Mucosa of gallbladder (tissue), 1 donor: ENCODE results near the gene PLAC8L1. TPM values are rescaled to one million over a fixed set of nuclear protein-coding genes. Genes with fewer than 3 reads are reported as not detected.
A peak's percentile ranks its signal among the peaks of the same experiment; 100 is the strongest.
"Not testable (repeated sequence)": the region's sequence is repeated elsewhere in the genome, so short reads cannot be mapped to it uniquely, and the experiment has no call there.

Experiments used
- DNase-seq: peaks from one replicate; pipeline ENCODE4 v3.0.0-alpha.2; 2020; ENCODE audit warnings: low spot score
- total RNA-seq: library from RNA; stranded (reverse); gene quantifications from one replicate; pipeline ENCODE4 v1.2.1, GENCODE V29; 2021
- donor health status: DM: no; HTN: no; CAD: no.

The PLAC8L1 gene
- total RNA-seq: not detected

DNA sequence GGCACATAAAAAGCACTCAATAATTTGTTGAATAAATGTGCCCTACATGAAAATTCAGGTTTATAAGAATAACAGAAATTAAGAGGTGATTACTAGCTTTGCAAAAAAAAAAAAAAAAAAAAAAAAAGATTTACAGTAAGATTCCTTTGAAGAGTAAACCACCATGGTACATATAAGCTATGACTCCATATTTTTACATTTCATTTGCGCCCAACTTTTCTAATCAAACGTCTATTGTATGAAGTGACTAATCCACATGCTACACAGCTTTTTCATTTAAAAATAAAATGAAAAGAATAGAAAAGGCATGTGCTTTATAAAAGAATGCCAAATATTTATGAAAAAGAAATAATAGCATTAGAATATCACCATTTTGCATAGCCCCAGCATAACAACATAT, at the start of gene PLAC8L1:
PLAC8L1 (minus strand) TSS at position 101 of the 400 bp plus-strand sequence. CDS start 1,266 bp downstream, outside the sequence.
- no peak for DNase-seq

DNA sequence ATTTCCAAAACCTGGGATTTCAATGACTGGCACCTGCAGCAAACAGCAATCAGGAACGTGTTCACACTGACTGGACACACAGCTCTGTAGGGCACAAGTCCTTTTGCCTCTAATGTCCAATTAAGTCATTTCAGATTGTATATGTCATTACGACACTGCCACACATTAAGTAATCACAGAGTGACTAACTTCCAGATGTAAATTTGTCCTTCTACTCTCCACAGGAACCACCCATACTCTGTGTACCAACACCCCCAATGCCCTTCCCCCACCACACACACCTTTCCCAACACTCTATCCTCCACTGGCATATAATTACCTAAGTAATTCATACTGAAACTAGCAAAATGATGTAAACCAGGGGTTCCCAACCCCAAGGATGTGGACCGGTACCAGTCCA, 46.6 kb upstream of the PLAC8L1 start:
- DNase-seq: no peak

- DNase-seq: peak; percentile 40
These were observed 32.6 kb upstream of the PLAC8L1 start for GRCh38 chr5:146137967-146138403.

GRCh38 chr5:146130440-146131045, 25.2 kb upstream of the PLAC8L1 start:
- no peak for DNase-seq

- no peak for DNase-seq
These were observed 20.7 kb upstream of the PLAC8L1 start for GRCh38 chr5:146126068-146126467.

- no peak for DNase-seq
These were observed 19.2 kb upstream of the PLAC8L1 start for GRCh38 chr5:146124580-146124979.

DNA sequence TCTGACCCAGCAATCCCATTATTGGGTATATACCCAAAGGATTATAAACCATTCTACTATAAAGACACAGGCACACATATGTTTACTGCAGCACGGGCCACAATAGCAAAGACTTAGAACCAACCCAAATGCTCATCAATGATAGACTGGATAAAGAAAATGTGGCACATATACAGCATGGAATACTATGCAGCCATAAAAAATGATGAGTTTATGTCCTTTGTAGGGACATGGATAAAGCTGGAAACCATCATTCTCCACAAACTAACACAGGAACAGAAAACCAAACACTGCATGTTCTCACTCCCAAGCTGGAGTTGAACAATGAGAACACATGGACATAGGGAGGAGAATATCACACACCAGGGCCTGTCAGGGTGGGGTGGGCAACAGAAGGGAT, 16.1 kb upstream of the PLAC8L1 start:
- not testable (repeated sequence) for DNase-seq

GRCh38 chr5:146118322-146118721, 12.9 kb upstream of the PLAC8L1 start:
- DNase-seq: no peak

DNA sequence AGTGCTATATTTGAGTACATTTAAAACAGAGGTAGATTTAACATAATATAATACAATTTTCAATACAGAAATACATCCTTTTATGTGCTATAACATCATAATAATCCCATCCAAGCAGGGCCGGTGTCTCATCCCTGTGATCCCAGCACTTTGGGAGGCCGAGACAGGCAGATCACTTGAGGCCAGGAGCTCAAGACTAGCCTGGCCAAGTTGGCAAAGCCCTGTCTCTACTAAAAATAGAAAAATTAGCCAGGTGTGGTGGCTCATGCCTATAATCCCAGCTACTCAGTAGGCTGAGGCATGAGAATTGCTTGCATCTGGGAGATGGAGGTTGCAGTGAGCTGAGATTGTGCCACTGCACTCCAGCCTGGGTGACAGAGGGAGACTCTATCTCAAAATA, 11.8 kb upstream of the PLAC8L1 start:
- not testable (repeated sequence) for DNase-seq

DNA sequence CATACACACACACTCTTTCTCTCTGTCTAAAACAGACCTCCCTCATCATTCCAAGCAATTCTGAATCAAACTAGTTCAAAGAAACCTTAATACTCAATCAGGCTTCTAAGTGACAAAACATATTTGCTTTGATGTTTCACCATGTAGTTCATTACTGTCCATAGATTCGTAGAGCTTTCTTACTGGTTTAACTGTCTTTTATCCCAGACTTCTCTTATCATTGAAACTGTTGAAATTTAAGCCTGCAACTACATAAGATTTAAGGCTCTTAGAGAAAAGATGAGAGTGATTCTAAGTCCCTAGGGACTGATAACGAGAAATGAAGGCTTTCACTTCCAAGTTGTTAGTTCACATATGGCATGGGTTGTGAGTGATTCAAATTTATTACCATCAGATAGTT, 11.0 kb upstream of the PLAC8L1 start:
- DNase-seq: no peak

GRCh38 chr5:146112476-146112875, 7.1 kb upstream of the PLAC8L1 start:
- DNase-seq: no peak

DNA sequence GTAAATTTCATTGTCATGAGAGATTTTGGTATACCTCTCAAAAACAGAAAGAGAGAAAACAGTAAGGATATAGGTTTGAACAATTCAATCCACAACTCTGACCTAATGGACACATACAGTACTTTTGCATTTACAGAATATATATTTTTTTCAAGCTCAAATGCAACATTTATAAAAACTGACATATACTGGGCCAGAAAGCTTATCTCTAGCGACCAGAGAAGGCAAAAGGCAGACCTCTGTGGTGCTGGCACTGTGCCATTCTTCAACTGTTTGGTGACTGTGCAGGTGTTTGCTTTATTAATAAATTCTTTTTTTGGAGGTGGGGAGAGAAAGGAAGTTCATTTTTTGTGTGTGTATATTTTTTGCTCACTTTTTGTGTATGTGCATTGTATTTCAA, 6.0 kb upstream of the PLAC8L1 start:
- no peak for DNase-seq

GRCh38 chr5:146109379-146109778, 4.0 kb upstream of the PLAC8L1 start:
- no peak for DNase-seq

- DNase-seq: not testable (repeated sequence)
These were observed 3.5 kb upstream of the PLAC8L1 start for GRCh38 chr5:146108870-146109269.

DNA sequence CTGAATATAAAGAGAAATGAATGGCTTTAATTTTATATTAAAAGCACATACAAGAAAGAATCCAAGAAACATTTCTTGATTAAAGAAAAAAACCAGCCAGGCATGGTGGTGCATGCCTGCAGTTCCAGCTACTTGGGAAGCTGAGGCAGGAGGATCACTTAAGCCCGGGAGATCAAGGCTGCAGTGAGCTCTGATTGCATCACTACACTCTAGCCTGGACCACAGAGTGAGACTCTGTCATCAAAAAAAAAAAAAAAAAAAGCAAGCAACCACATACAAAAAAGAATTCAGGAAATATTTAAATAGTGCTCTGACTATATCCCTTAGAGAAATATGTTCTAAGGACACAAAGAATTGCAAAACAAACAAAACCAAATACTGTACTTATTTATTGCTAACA, 2.5 kb upstream of the PLAC8L1 start:
- DNase-seq: no peak

DNA sequence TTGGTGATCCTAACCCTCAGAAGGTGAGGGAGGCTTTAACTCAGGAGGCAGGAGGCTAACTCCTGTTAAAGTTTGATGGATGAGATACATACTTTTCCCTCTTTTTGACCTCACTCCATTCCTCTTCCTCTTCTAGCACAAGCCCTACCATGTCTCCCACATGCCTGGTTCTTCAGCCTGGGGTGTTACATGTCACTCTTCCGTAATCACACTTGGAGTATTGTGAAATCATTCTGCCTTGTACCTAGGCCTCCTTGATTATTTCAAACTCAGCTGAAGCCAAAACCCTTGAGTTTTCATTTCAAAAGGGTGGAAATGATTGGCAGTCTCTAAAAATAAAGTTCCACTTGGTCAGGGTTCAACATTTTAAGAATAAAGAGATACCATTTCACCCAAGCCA, 1.8 kb downstream of the PLAC8L1 start:
- no peak for DNase-seq

GRCh38 chr5:146101646-146102045, 3.7 kb downstream of the PLAC8L1 start:
- DNase-seq: no peak

- no peak for DNase-seq
These were observed 7.3 kb downstream of the PLAC8L1 start for GRCh38 chr5:146098047-146098446.

- DNase-seq: no peak
These were observed 13.5 kb downstream of the PLAC8L1 start for GRCh38 chr5:146091881-146092280.

DNA sequence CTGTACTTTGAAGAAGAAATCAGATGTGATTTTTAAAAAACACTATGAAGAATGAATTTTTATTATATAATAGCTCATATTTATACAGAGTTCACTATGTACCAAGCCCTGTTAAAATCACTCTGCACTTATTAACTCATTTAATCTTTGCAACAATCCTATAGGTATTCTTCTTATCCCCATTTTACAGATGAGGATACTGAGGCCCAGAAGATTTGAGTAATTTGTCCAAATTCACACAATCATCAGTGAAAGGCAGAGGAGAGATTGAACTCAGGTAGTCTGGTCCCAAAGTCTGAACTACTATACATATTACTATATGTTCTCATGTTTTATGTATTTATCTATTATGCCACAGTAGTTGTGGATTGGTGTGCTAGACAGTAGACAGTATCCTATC, 16.1 kb downstream of the PLAC8L1 start:
- no peak for DNase-seq

DNA sequence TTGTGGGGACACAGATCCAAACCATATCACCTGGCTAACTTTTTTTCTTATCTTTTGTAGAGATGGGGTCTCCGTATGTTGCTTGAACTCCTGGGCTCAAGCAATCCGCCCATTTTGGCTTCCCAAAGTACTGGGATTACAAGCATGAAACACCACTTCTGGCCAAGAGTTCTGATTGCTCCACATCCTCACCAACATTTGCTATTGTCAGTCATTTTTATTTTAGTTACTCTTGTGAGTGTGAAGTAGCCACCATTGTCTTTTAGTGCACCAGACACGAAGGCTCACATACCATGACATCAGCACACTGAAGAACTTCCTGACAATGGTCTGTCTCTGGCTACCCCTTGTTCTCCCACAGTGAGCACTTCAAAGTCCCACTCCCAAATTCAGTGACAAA, 17.3 kb downstream of the PLAC8L1 start:
- no peak for DNase-seq

DNA sequence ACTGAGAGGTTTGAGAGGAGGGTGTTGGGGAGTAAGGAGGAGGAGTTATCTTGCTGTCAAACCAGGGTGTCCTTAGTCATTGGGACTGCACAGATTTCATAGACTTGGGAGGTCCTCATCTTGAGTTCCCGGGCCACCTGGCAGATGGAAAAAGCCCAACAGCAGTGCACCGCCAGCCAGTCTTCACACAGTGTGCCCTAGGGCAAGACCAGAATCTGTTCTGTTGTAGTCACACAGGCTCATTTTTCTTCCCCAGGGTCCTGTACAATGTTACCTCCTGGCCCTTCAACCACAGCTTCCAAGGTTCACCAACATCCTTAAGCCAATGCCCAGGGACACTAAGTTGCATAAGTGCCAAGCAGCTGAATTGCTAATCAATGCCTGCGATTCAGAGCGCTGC, 21.0 kb downstream of the PLAC8L1 start:
- no peak for DNase-seq

DNA sequence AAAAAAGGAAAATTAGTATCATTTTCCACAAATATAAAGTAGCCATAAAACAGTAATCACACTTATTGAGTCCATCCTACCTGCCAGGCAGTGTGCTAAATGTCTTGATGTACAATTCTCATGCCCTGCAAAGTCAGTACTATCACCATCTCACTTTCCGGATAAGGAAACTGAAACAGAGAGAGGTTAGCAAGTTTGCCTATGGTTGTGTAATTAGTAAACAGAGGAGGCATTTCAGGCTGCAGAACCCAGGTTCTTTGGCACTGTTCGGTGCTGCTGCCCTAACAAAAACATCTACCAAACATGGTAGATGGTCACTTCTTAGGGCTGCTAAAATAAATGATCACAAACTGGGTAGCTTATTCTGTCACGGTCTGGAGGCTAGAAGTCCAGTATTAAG, 22.6 kb downstream of the PLAC8L1 start:
- no peak for DNase-seq

- no peak for DNase-seq
These were observed 23.8 kb downstream of the PLAC8L1 start for GRCh38 chr5:146081556-146081955.
